Endothelial cell of umbilical vein (primary cell): ENCODE data around the gene SLC16A11. TPM values are rescaled to one million over a fixed set of nuclear protein-coding genes. Genes with fewer than 3 reads are reported as not detected.

Experiments used
- microRNA counts: library from miRNA; unstranded; fragments of <30 nt; microRNA quantifications from one replicate; lab custom pipeline; 2016
- polyA plus RNA-seq, 4 experiments: library from polyadenylated mRNA; depleted of rRNA in 3 of 4; stranded (reverse) in 3 of 4; unstranded in 1 of 4; fragments of >200 nt; gene quantifications; 2 replicates each; pipeline versions ENCODE4 v1.2.1 to v1.2.3, GENCODE V29; 2011 to 2012; ENCODE audit warnings: missing spikeins in 1 of 4
- small RNA-seq: library from RNA; depleted of rRNA; stranded (forward); fragments of <200 nt; gene quantifications from one replicate; pipeline ENCODE3, GENCODE V24; 2012; ENCODE audit warnings: low replicate concordance, low read depth; ENCODE audit not compliant: insufficient read depth, insufficient read length
- total RNA-seq: library from RNA; stranded (reverse); gene quantifications from 2 replicates; pipeline ENCODE4 v1.2.3, GENCODE V29; 2021

SLC16A11 gene
- total and polyA plus RNA-seq, 2 donors (not counting 3 experiments of a cell fraction or from before 2014, with no cell fraction given), result 0.95 to 1.4 TPM

MicroRNAs encoded within 50 kb of the gene (microRNA counts, 767-probe panel; counts per million panel counts)
- 723 counts per million, percentile 96 among the panel's probes with 10 or more counts for microRNA hsa-miR-195-5p (lab: Ali Mortazavi, UCI)
- 723 counts per million, percentile 96 among the panel's probes with 10 or more counts for microRNA hsa-miR-497-5p (lab: Ali Mortazavi, UCI)

Small RNA genes lying within 50 kb of the gene (small RNA-seq; reads per million reads assigned to genes)
- 0.66 reads per million for gene AC120057.1

Other genes starting within 250 kb of the SLC16A11 start
- not detected in 2 replicates for gene TEKT1, start 212.4 kb downstream of the SLC16A11 start, total RNA-seq
- not detected in 2 replicates for gene TEKT1, start 212.4 kb downstream of the SLC16A11 start, polyA plus RNA-seq
- not detected in 2 replicates for gene ALOX12, start 48.0 kb downstream of the SLC16A11 start, total RNA-seq
- not detected in 2 replicates for gene ALOX12, start 48.0 kb downstream of the SLC16A11 start, polyA plus RNA-seq
- 272 and 287 TPM in 2 replicates for gene RNASEK, start 31.5 kb downstream of the SLC16A11 start, total RNA-seq
- 309 and 319 TPM in 2 replicates for gene RNASEK, start 31.5 kb downstream of the SLC16A11 start, polyA plus RNA-seq
- gene BCL6B, start 21.0 kb downstream of the SLC16A11 start, total RNA-seq, result 160 and 163 TPM in 2 replicates
- gene BCL6B, start 21.0 kb downstream of the SLC16A11 start, polyA plus RNA-seq, result 93.5 and 94.5 TPM in 2 replicates
- 18.6 and 24.7 TPM in 2 replicates for gene SLC16A13, start 8.1 kb downstream of the SLC16A11 start, total RNA-seq
- 16.8 and 18.4 TPM in 2 replicates for gene SLC16A13, start 8.1 kb downstream of the SLC16A11 start, polyA plus RNA-seq
- not detected in 2 replicates for gene CLEC10A, start 36.2 kb upstream of the SLC16A11 start, total RNA-seq
- 0.14 and 0.18 TPM in 2 replicates for gene CLEC10A, start 36.2 kb upstream of the SLC16A11 start, polyA plus RNA-seq
- gene ASGR2, start 70.7 kb upstream of the SLC16A11 start, total RNA-seq, result not detected in 2 replicates
- gene ASGR2, start 70.7 kb upstream of the SLC16A11 start, polyA plus RNA-seq, result not detected in 2 replicates
- gene ASGR1, start 135.3 kb upstream of the SLC16A11 start, total RNA-seq, result 10.2 and 14.0 TPM in 2 replicates
- gene ASGR1, start 135.3 kb upstream of the SLC16A11 start, polyA plus RNA-seq, result 12.5 and 13.7 TPM in 2 replicates
- 26.6 and 34.6 TPM in 2 replicates for gene DLG4, start 175.7 kb upstream of the SLC16A11 start, total RNA-seq
- gene DLG4, start 175.7 kb upstream of the SLC16A11 start, polyA plus RNA-seq, result 14.0 and 14.9 TPM in 2 replicates
- gene ACADVL, start 175.8 kb upstream of the SLC16A11 start, total RNA-seq, result 300 and 308 TPM in 2 replicates
- 376 and 423 TPM in 2 replicates for gene ACADVL, start 175.8 kb upstream of the SLC16A11 start, polyA plus RNA-seq
- 52.1 and 55.9 TPM in 2 replicates for gene DVL2, start 190.4 kb upstream of the SLC16A11 start, total RNA-seq
- gene DVL2, start 190.4 kb upstream of the SLC16A11 start, polyA plus RNA-seq, result 15.8 and 17.2 TPM in 2 replicates
- gene PHF23, start 195.4 kb upstream of the SLC16A11 start, total RNA-seq, result 54.7 and 56.2 TPM in 2 replicates
- gene PHF23, start 195.4 kb upstream of the SLC16A11 start, polyA plus RNA-seq, result 35.6 and 39.0 TPM in 2 replicates
- 401 and 403 TPM in 2 replicates for gene GABARAP, start 198.4 kb upstream of the SLC16A11 start, total RNA-seq
- 882 and 1,043 TPM in 2 replicates for gene GABARAP, start 198.4 kb upstream of the SLC16A11 start, polyA plus RNA-seq
- gene CTDNEP1, start 207.6 kb upstream of the SLC16A11 start, total RNA-seq, result 143 and 145 TPM in 2 replicates
- 130 and 137 TPM in 2 replicates for gene CTDNEP1, start 207.6 kb upstream of the SLC16A11 start, polyA plus RNA-seq
- gene ELP5, start 208.1 kb upstream of the SLC16A11 start, total RNA-seq, result 41.6 and 44.4 TPM in 2 replicates
- 53.3 and 54.7 TPM in 2 replicates for gene ELP5, start 208.1 kb upstream of the SLC16A11 start, polyA plus RNA-seq
- 25.4 and 27.9 TPM in 2 replicates for gene CLDN7, start 218.4 kb upstream of the SLC16A11 start, total RNA-seq
- 24.9 and 25.7 TPM in 2 replicates for gene CLDN7, start 218.4 kb upstream of the SLC16A11 start, polyA plus RNA-seq
- 0.23 TPM in 1 of 2 replicates, not detected in the other for gene SLC2A4, start 237.6 kb upstream of the SLC16A11 start, total RNA-seq
- gene SLC2A4, start 237.6 kb upstream of the SLC16A11 start, polyA plus RNA-seq, result 0.12 and 0.18 TPM in 2 replicates